Embryonic facial prominence (tissue), 1 donor: Measurements from ENCODE around the gene AGBL3.
A peak's percentile ranks its signal among the peaks of the same experiment; 100 is the strongest.
"Not testable (repeated sequence)": the region's sequence is repeated elsewhere in the genome, so short reads cannot be mapped to it uniquely, and the experiment has no call there.

Source experiments
- DNase-seq: peaks from one replicate; pipeline ENCODE4 v3.0.0-alpha.2; 2016; ENCODE audit errors: extremely low spot score

The AGBL3 gene

GRCh38 chr7:134963036-134963435 is 23.3 kb upstream of the AGBL3 start:
- peak; percentile 22 for DNase-seq

GRCh38 chr7:134966691-134967090 is 19.6 kb upstream of the AGBL3 start:
- no peak for DNase-seq

- no peak for DNase-seq
Measured at GRCh38 chr7:134968110-134968509, 18.2 kb upstream of the AGBL3 start.

GRCh38 chr7:134981645-134982044 is 4.7 kb upstream of the AGBL3 start:
- not testable (repeated sequence) for DNase-seq

- DNase-seq, result no peak
Measured at GRCh38 chr7:134985894-134986362, 380 bp upstream of the AGBL3 start.

- no peak for DNase-seq
Measured at GRCh38 chr7:134988161-134988560, 1.9 kb downstream of the AGBL3 start.

GRCh38 chr7:134991469-134992339 is 5.4 kb downstream of the AGBL3 start:
- DNase-seq, result no peak

GRCh38 chr7:134992626-134993179 is 6.4 kb downstream of the AGBL3 start:
- DNase-seq, result no peak

GRCh38 chr7:134993877-134994456 is 7.7 kb downstream of the AGBL3 start:
- DNase-seq, result no peak

- no peak for DNase-seq
Measured at GRCh38 chr7:134995239-134996096, 9.2 kb downstream of the AGBL3 start.

- no peak for DNase-seq
Measured at GRCh38 chr7:134996097-134996550, 9.8 kb downstream of the AGBL3 start.

- no peak for DNase-seq
Measured at GRCh38 chr7:134997214-134997885, 11.0 kb downstream of the AGBL3 start.

- no peak for DNase-seq
Measured at GRCh38 chr7:134999136-134999535, 12.8 kb downstream of the AGBL3 start.

GRCh38 chr7:135001390-135002165 is 15.3 kb downstream of the AGBL3 start:
- DNase-seq, result no peak

GRCh38 chr7:135012229-135012628 is 25.9 kb downstream of the AGBL3 start:
- DNase-seq, result no peak

- no peak for DNase-seq
Measured at GRCh38 chr7:135023622-135024021, 37.3 kb downstream of the AGBL3 start.

- no peak for DNase-seq
Measured at GRCh38 chr7:135035252-135035651, 48.9 kb downstream of the AGBL3 start.

- not testable (repeated sequence) for DNase-seq
Measured at GRCh38 chr7:135067017-135067416, 80.7 kb downstream of the AGBL3 start.

- DNase-seq, result no peak
Measured at GRCh38 chr7:135074096-135074495, 87.8 kb downstream of the AGBL3 start.

- DNase-seq, result no peak
Measured at GRCh38 chr7:135074531-135074930, 88.2 kb downstream of the AGBL3 start.
